EH (cell line): ENCODE measurements around the gene IGFBP5.

Source experiments
- DNase-seq: peaks from one replicate; pipeline ENCODE4 v3.0.0-alpha.2; 2015; ENCODE audit warnings: low read depth

Gene IGFBP5

DNA sequence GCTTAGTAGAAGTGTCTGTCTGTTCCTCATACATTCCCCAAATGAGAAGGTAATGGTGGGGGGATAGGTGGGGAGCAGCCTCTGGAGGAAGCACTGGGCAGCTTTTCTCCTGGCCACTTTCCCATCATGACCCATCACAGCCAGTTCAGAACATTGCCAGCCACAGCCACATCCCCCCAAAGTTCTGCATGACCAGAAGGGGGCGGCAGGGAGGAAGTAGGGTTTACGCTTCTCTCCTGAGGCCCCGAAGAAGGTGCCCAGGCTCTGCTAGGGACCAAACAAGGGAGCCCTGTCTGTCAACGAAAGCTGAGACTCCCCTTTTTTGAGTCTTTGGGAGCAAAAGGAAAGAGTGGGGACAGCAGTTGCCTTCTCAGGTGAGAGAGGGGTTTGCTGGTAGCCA lies 7.7 kb downstream of the IGFBP5 start:
- DNase-seq: no peak

DNA sequence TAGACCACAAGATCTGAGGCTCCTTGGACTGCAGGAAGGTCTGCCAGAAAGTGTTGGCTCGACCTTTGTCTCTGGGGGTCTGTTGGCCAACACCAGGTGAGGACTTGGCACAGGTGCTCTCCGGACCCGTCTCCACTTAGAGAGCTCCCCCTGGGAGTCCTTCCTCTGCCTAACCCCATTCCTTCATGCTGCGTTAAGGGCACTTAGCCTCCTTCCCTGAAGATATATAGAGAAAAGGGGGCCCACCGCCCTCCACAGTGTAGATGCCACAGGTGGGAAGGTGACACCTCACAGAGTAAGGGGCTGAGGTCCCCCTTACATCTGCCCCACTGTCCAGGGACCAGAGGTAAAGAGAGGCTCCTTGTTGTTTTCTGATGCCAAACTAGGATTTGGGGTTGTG lies 8.2 kb downstream of the IGFBP5 start:
- DNase-seq: no peak

DNA sequence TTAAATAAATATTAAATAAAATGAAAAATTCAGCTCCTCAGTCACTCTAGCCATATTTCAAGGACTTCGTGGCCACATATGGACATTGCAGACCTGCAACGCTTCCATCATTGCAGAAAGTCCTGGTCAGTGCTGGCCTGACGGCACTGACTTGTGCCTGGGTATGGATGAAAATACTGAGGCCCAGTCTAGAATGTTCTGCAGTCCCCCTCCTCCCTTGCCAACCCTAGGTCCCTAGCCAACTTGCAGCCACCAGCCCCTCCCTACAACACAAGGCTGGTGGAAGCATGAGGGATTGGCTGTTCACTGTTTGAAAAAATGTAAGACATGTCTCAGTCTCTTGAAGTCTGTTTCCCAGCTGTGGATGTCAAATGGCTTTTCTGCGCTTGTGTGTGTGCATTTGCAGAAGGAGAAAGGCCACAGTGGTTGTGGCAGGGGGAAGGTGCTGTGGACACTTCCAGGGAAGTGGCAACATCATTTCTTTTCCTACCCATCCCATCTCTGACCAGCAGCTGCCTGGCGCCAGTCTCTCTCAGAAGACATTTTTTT lies 9.9 kb downstream of the IGFBP5 start:
- no peak for DNase-seq

GRCh38 chr2:216683846-216684245 lies 11.5 kb downstream of the IGFBP5 start:
- peak; percentile 92 for DNase-seq

- no peak for DNase-seq
These were observed 13.7 kb downstream of the IGFBP5 start for GRCh38 chr2:216681683-216682082.

DNA sequence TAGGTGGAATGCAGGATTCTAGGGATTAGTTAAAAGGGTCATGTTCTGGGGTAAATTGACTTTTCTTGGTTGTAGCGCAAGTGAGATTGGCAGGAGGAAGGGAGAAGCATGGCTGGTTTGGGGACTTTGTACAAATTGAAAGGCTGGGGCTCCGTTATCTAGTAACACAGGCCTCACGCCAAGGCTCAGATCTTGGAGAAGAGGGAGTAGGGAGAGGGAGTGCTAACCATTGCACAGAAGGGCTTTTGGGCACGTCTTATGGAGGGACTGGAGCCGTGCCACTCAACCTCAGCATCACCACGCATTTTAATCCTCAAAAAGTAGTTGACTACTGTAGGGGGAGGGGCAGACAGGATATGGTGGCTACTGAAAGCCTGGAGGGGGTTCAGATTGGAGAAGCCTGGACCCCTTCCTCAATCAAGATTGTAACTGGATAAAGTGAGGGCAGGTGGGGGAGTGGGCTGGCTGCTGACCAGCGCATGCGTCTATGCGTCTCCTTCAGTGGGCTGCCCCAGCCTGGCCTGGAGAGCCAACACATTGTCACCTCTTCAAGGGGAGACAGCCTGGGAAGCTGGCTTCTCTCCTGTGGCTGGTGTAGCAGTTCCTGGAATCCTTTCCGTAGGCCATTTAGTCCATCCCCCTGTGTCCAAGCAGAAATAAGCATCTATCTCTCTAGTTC lies 14.3 kb downstream of the IGFBP5 start:
- DNase-seq: no peak

DNA sequence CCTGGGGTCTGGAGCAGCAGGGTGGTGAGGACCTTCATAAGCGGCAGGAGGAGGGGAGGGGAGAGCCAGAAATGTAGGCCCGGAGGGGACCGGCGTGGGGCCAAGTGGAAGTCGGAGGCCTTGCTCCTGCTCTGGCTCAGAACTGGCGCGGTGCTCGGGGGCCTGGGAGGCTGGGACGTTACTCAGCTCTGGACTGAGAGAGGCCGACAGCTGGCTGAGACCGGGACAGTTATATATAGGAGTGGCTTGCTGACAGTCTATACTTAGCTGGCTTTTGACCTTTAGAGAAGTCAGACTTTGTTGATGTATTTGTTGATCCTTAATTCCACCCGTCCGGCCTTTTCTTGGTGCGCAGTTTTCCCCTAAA lies 15.7 kb downstream of the IGFBP5 start:
- DNase-seq: no peak

DNA sequence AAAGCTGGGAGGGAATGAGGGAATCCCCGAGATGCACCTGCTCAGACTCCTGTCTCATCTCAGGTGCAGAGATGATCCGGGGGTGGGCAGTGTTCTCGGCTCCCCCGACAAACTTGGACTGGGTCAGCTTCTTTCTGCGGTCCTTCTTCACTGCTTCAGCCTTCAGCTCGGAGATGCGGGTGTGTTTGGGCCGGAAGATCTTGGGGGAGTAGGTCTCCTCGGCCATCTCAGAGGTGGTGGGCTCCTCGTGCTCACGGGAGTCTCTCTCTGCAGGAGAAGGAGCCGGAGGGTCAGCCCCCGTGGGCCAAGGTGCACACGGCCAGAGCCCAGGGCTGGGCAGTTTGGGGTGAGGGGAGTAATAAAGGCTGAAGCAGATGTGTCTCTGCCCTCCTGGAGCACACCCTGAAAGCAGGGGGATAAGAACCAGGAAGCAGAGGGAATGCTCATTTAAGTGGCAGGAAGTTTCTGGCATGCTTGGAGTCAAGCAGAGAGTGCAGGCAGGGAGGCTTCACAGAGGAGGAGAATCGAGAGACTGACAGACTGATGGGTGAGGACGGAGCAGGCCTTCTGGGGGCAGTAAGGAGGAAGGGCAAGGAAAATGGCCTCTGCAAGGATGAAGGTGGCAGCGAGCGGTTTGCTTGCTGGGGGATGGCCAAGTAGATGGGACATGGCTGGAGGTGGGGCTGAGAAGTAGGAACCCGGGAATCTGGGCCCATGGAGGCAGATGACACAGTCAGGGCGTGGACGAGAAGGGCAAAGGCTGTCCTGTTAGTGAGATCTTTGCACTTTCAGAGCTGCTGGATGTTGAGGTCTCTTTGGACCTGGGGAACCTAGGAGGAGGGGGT lies 16.3 kb downstream of the IGFBP5 start:
- DNase-seq: no peak

GRCh38 chr2:216678098-216678465 lies 17.3 kb downstream of the IGFBP5 start:
- no peak for DNase-seq

GRCh38 chr2:216677439-216678097 lies 17.8 kb downstream of the IGFBP5 start:
- DNase-seq: no peak

- no peak for DNase-seq
These were observed 18.7 kb downstream of the IGFBP5 start for GRCh38 chr2:216676630-216677029.

DNA sequence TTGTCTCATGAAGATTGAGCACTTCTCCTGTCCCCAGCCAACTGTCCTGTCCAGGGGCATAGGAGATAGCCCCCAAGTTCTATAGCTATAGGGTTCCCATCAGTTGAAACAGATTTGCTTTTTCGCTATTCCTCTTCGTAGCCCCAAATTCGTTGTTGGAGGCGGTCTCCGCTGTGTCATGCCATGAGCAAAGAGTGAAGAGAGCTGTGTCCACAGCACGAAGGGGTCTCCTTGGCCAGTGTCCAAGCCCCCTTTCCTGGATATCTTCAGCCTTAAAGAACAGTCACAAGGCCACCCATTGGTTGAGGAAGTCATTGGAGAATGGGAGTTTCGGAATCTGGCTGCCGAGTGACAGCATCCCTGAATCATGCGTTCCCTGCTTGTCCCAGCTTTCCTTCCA lies 21.0 kb downstream of the IGFBP5 start:
- DNase-seq: no peak

GRCh38 chr2:216673609-216674008 lies 21.7 kb downstream of the IGFBP5 start:
- no peak for DNase-seq

DNA sequence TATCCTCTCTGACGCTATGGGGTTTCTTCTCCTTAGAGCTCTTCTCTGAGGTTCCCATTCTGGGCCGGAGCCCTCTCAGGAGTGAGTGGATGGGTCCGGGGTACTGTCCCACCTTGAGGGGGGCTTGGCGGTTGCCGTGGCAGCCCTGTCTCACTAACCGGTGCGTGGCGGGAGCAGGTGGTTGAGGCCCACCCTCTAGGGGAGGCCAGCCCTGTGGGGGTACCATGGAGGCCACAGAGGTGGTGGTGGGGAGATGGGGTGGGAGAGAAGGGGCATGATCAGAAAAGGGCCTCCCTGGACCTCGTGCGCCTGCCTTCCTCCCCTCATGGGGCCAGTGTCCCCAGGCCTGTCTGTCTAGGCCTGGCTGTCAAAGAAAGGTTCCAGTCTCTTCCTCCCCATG lies 22.3 kb downstream of the IGFBP5 start:
- DNase-seq: no peak

DNA sequence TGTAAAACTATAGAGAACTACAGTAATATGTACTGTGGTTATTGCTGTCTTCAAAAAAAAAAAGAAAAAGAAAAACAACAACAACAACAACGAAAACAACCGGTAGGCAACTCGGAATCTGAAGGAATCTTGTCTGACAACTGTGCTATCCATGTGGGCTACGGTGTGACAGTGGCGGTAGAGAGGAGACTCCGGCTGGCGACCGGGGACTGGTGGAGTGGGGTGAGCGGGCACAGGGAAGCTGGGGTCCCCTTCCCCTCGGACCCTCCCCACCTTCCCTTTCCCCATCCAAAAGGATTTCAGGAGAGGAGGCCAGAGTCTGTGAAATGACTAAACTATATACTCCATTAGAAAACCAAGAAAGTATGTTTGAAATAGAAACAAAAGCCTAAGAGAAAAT lies 22.9 kb downstream of the IGFBP5 start:
- DNase-seq: no peak

- no peak for DNase-seq
These were observed 23.5 kb downstream of the IGFBP5 start for GRCh38 chr2:216671791-216672343.

DNA sequence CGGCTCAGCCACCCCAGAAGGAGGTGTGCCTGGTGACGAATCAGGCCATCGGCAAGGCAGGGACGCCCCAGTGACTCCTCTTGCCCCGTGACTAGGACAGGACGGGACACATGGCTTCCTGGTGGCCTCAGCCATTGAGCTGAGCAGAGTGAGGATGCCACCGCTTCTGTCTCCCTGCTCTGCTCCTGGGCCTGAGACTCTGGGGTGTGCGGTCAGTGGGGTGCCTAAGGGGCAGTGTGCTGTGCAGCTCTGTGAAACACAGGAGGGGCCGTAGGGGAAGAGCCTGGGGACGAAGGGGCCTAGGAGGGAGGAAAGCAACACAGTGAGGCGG lies 24.3 kb downstream of the IGFBP5 start:
- no peak for DNase-seq

DNA sequence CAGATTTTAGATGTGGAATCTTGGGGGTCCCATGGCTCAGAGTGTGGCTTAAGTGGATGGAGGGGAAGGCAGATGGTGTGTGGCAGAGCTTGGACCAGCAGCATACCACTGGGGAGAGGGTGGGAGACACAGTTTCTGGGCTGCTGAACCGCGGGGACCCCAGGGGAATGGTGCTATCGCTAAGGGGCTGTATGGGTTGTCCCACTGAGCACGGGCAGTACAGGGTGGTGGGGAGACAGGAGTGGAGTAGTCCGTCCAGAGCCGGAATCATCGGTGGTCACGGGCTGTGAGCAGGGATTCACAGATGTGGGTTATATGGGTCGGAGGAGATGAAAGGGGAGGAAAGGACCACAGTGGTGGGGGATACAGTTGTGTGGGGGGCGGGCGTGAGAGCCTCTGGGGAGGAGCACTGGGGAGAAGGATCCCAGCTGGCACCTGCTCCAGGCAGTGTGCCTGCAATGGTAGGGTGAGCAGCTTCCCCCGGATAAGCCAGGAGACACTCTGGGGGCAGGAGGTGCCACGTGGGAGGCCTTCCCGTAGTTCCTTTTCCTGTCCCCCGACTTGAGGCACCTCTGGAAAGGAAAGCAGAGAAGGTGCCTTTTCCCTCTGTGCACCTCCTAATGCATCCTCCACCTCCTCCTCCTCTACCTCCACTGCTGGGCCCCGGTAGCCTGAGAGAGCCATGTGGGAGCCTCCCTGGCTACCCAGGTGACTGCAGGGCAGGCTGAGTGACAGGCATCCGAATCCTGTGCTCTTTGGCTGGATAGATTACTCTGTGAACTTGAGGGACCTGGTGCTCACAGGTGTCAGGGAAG lies 24.9 kb downstream of the IGFBP5 start:
- DNase-seq: no peak

DNA sequence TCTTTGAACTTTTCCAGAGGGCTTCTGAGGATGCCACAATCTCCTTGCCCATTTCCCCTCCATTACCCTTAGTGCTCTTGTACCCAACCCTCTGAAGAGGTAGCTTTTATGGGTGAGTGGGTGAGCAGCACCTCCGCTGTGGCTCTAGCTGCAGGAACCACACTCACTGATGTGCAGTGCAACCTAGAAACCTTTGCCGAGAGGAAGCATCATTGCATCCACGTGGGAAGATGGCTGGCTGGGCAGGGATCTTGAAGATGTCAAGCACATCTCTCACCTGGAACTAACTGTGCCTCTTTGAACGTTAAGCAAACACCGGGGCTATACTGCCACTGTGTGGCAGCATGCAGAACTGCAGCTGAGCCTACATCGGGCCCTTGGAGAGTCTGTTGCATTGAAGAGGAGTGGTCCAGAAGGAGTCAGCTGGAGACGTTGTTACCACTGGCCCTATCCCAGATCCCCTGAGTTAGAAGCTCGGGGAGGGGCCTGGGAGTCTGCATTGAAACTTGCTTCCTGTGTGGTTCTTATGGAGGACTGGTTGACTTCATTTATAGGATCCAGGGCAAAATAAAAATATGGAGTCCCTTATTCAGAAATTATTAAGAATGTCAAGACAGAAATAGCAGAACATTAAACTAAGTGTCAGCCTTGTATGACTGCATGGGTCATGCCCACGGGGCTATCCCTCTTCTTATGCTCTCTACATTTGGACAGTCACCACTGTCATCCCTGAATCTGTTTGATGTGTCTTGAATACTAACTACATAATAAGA lies 28.7 kb downstream of the IGFBP5 start:
- peak; percentile 70 for DNase-seq

GRCh38 chr2:216665717-216666116 lies 29.6 kb downstream of the IGFBP5 start:
- DNase-seq: no peak

DNA sequence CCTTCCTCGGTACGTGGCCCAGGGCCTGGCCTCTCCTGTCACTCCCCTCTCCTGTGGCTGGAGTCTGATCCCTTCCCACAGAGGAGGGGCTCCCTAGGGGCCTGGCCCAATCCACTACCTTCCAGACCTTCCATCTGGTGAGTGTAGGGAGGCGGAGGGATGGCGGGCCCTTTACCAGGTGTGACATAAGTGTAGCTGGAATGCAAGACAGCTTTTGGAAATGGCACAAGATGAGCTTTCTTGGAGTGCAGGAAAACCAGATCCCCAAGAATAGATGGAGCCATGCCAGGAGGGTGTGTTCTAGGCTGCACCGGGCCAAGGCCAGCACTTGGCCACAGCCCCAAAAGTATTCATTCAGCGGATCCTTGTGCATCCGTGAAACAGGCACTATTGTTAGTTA lies 30.1 kb downstream of the IGFBP5 start:
- no peak for DNase-seq
